GM21825 (cell line): ENCODE measurements around the gene UVRAG.
A peak's percentile ranks its signal among the peaks of the same experiment; 100 is the strongest.

Experiments
- ATAC-seq: cut with Tn5 transposase; IDR thresholded peaks from one replicate; pipeline ENCODE4 v1.9.1; 2021; ENCODE audit warnings: mild to moderate bottlenecking, moderate library complexity; ENCODE audit not compliant: unreplicated experiment

UVRAG gene

DNA sequence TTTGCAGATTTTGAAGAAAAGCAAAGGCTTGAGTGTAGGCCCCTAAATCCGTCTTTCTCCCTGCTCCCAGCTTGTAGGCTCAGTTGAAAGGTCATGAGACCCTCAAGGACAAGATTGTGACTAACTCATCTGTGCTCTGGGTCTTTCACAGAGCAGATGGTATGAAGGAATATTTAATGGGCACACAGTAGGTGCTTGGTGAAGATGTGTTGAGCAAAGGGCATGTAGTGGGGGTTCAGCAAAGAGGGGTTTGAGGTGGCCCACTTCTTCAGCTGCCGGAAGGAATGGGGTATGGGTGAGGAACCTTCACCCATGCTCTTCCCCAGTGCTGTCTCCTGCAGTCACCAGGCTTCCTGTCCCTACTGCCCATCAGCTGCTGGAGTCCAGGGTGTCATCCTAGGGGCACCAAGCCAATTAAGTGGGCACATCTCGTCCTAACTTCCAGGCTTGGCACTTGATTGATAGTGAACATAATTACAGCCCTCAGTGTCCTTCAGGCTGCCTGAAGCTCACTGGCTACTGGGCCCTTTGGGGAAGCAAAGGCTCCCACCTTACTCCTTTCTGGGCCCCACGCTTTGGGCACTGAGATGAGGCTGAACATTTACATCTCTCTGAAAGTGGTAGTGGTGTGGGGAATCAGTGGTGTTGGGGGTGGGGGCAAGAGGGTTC, 31.5 kb upstream of the UVRAG start:
- ATAC-seq: no peak

DNA sequence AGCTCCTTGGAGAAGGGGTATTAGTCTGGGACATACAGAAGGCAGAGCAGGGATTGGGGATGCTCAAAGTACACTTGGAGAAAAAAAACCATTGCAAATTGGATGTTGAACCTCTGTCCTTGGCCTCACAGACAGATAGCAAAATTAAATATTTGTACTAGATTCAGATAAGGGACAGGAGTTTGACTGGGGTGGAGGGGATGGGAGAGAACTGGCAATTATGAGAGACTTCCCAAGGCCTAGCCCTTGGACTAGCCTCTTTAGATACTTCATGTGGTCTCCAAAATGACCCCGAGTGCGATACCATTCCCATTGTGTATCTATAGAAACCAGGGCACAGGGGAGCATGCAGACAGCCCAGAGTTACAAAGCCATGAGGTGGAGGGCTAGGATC, 30.9 kb upstream of the UVRAG start:
- no peak for ATAC-seq

DNA sequence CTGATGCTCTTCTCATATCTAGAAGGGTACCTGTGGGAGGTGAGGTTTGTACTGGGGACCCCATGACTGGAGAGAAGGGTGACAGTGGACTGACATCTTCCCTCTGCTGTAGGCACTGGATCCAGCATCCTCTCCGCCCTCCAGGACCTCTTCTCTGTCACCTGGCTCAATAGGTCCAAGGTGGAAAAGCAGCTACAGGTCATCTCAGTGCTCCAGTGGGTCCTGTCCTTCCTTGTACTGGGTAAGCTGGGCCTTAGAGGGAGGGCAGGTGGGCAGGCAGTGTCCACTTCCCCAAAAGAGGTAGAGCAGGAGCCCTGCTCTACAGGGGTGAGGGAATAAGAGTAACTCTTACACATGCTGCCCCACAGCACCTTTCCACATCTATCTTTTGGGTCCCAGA, 30.5 kb upstream of the UVRAG start:
- ATAC-seq: no peak

DNA sequence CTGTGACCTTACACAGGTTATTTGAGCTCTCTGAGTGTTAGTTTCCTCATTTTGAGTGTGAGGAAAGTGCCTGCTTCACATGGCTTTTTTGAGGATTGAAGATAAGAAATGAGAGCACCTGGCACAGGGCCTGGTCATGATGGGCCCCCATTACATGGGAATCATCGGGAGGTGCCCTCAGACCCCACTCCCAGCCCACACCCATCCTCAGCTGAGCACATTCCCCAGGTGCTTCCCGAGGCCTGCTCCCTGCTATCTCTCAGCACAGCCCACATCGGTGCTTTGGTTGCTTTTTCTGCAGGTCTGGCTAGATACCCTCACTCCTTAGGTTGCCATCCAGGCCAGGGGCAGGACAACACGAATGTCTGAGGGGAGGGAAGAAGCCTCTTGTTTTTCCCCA, 29.8 kb upstream of the UVRAG start:
- no peak for ATAC-seq

DNA sequence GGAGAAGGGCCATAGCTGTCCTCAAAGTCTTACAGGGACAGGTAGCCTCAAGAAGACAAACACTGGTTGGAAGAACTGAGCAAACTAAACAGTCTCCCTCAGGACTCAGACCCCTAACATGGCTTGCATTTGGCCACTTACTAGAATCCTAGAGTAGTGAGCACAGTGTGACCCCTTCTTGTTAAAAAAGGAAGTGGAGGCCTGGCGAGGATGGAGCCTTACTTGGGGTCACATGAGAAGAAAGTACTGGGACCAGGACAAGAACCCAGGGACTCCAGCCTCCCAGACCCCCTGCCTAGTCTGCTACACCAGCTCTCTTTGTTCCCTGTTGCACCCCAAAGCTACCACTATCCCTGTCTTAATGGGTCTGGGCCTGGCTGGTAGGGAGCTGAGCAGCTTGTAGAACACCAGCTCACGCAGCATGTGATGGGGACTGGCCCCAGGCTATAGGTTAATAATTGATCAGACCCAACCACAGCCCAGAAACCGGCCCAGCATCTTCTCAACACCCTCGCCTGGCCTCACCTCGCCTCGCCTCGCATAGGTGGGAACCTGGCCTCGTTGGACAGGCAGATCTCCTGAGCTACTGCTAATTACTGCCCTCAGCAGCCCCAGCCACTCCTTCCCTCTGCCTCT, 28.8 kb upstream of the UVRAG start:
- peak; percentile 65 for ATAC-seq

DNA sequence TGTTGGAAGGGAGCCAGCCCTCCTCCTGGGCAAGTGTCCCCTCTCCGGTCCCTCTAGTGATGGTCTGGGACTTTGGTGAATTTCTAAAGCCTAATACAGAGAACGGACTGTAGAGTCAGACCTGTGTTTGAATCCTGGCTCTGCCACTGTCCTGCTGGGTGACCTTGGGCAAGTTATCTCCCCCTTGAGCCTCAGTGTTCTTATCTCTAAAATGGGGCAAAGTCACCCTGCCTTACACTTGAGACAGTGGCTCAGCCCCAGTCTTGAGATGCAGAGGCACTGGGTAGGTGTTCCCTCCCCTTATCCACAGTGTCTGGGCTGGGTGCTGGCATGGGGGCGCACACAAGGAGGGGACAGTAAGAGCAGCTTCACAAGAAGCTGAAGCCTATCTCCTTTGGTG, 25.5 kb upstream of the UVRAG start:
- ATAC-seq: no peak

DNA sequence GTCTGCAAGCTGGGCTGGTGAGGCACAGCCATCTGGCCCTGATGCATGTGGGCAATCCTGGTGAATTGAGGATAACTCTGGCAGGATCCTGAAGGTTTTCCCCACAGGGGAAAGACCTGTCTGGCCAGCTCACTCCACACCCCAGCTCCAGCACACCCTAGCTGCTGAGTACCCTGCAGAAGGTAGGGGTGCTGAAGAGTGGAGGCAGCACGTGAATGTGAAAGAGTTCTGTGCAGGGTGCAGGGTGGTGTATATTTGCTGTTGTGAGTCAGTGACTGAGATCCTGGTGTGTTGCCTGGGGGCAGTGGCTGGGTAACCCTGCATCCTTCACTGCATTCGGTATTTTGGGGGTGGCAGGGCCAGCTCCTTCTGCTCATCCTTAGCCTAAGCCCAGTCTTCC, 24.0 kb upstream of the UVRAG start:
- ATAC-seq: no peak

DNA sequence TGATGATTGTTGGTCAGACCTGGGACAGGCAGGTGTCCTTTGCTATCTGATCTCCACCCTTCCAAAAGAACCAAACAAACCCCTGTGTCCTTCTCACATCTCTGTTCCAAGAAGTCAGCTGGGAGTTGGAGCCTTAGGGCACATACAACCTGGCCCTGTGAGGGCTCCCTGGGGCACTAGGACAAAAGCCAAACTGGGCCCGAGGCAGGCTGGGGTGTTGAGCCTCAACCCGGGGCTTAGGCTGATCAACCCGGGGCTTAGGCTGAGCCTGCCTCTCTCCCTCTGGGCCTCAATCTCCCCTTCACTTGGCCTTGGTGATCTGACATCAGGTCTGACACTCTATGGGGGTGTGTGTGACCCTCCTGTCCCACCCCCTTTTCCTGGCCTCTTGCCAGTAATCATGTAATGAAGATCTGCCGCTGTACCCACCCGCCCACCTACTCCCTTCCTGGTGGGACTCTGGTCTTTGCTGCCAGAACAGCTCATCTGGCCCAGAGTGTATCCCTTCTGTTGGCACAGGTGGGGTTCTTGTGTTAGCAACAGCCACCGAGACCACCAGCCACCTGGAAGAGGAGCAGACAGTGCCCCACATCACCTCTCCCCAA, 22.8 kb upstream of the UVRAG start:
- no peak for ATAC-seq

DNA sequence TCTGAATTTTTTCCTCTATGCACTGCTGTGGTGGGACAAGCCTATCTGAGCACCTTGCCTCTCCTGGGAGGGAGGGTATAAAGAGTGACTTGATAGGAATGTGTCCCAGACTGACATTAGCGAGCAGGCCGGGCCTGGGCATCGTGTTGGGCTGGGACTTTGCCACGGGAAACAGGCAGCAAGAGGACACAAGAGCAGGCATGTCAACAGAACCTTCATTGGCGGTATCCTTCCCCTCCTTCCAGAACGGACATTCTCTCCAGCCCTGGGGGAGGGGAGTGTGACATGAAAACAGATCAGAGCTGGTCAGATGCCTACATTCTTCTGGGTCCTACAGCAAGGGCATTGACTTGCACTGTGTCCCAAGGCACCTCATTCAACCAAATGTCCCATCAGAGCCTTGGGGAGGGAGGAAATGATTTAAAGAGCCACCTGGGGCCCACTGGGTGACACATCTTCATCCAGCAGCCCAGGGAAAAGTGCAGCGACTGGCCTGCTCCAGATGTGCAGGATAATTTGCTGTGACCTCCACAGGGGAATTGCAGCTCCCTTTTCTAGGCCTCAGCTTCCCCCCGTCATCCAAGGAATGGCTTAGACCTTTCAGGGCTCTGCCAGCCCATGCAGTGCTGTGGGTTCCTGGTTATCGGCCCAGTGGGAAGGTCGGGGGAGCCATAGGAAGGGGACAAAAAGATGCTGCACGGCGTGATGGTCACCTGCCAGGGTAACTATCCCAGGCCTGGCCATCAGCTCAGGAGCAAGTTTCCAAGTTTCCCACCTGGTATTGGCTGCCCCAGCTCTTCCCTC, 21.8 kb upstream of the UVRAG start:
- no peak for ATAC-seq

DNA sequence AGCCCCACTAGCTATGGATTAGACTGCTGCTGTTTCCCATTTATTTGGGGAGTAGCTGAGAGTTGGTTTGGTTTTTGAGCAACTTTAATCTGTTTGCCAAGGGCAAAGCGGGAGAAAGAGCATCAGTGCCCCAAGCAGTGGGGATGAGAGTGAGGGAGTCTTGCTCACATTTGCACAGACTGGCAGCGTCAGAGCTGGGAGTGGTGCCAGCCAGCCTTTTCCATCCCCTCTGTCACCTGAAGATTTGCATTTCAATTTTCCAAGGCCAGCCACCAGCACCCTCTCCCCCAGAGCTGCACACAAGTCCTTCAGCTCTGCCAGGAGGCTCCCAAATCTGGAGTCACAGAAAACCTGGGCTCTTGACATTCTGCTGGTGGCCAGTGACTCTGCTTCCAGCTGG, 21.0 kb upstream of the UVRAG start:
- no peak for ATAC-seq

DNA sequence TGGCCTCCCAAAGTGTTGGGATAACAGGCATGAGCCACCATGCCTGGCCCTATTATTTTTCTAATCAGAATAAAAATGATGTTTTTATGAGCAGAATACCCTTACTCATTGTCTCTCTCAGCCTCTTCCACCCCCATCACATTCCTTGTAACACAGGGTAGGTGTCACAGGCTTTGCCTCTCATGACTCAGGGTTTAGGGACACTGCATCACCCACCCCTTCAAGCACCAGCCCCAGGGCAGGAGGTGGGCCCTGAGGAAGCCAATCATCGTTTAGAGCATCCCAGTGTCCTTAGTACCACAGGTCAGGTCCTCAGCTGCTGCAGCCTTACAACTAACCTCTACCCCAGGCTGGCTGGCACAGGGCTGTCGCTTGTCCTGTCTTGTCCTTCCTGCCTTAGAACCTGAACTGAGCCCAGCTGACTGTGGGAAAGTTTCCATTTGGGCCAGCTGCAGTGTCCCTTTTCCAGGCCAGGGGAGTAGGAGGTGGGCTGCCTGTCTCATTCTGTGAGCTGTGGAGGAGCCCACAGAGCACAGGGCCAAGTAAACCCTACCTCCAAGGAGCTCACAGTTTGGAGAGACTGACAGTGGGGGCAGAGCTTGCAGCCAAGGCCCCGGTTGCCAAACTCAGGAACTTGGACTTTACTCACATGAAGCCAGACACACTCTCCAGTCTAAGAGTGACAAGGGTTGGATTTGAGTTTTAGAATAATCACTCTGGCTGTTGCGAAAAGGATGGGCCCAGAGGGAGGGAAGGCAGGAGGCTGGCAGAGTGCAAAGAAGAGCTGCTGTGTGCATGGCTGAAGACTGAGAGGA, 19.5 kb upstream of the UVRAG start:
- ATAC-seq: no peak

DNA sequence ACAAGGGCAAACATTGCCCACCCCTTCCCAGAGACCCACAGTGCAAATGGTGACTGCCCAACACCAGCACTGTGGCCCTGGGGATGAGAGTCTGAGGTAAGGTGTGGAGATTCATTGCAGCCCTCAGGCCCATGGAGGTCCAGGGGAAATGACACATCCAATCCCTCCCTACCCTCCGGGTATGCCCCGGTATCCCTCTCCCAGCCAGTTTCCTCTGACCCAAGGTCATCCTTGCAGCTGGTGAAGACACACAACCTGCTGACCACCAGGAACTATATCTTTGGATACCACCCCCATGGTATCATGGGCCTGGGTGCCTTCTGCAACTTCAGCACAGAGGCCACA, 18.9 kb upstream of the UVRAG start:
- ATAC-seq: no peak

DNA sequence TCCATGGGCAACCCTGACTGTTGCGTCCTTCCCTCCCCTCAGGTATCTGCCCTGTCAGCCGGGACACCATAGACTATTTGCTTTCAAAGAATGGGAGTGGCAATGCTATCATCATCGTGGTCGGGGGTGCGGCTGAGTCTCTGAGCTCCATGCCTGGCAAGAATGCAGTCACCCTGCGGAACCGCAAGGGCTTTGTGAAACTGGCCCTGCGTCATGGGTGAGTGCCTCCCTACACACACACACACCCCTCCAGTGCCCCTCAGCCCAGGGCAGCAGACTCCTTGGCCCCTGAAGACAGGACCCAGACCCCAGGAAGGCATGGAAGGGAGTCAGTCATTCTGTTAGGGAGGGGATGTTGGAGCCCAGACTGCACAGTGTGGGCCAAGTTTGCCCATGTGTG, 17.9 kb upstream of the UVRAG start:
- no peak for ATAC-seq

DNA sequence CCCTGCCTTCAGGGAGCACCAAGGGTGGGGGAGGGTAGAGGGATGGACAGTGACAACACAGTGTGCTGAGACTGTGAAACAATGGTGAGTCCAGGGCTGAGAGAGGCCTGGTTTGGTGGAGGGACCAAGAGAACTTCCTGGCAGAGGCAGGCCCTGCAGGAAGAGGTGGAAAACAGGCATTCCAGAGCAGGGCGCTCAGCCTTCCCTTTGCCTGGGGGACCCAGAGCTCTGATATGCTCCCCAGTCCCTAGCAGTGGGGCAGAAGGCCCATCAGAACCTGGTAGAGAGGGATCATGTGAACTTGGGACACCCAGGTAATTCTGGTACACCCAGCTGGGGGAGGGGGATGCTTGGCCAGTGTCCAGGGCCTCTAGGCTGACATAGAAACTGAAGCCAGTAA, 17.2 kb upstream of the UVRAG start:
- no peak for ATAC-seq

DNA sequence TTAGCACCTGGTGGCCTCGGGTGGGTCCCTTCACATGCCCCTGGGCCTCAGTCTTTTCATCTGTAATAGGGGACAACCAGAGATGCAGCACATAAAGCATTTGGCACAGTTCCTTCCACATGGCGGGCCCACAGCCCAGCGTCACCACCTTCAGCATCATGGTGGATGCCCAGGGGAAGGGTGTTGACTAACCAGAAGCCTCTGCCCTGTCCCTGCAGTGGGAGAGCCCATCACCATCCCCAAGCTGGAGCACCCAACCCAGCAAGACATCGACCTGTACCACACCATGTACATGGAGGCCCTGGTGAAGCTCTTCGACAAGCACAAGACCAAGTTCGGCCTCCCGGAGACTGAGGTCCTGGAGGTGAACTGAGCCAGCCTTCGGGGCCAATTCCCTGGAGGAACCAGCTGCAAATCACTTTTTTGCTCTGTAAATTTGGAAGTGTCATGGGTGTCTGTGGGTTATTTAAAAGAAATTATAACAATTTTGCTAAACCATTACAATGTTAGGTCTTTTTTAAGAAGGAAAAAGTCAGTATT, 14.8 kb upstream of the UVRAG start:
- ATAC-seq: no peak

DNA sequence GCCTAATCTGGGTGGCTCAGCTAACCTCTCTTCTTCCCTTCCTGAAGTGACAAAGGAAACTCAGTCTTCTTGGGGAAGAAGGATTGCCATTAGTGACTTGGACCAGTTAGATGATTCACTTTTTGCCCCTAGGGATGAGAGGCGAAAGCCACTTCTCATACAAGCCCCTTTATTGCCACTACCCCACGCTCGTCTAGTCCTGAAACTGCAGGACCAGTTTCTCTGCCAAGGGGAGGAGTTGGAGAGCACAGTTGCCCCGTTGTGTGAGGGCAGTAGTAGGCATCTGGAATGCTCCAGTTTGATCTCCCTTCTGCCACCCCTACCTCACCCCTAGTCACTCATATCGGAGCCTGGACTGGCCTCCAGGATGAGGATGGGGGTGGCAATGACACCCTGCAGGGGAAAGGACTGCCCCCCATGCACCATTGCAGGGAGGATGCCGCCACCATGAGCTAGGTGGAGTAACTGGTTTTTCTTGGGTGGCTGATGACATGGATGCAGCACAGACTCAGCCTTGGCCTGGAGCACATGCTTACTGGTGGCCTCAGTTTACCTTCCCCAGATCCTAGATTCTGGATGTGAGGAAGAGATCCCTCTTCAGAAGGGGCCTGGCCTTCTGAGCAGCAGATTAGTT, 14.2 kb upstream of the UVRAG start:
- no peak for ATAC-seq

DNA sequence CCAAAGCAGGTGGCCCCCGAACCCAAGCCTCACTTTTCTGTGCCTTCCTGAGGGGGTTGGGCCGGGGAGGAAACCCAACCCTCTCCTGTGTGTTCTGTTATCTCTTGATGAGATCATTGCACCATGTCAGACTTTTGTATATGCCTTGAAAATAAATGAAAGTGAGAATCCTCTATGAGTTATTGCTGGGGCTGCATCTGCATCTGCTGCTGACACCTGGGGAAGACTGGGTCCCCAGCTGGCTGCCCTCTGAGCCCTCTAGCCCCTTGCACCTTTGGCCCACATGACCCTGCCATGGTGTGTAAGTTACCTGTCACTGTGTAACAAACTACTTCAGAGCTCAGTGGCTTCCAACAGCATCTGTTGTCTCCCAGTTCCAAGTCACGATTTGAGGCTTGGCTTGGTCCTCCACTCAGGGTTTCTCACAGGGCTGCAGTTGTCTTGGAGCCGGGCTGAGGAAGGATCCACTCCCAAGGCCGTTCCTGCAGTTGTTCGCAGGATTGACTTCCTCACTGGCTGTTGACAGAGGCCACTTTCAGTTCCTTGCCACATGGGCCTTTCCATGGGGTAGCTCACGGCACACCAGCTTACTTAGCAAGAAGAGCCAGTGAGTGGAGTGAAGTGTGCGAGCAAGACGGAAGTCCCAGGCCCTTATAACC, 13.5 kb upstream of the UVRAG start:
- no peak for ATAC-seq

DNA sequence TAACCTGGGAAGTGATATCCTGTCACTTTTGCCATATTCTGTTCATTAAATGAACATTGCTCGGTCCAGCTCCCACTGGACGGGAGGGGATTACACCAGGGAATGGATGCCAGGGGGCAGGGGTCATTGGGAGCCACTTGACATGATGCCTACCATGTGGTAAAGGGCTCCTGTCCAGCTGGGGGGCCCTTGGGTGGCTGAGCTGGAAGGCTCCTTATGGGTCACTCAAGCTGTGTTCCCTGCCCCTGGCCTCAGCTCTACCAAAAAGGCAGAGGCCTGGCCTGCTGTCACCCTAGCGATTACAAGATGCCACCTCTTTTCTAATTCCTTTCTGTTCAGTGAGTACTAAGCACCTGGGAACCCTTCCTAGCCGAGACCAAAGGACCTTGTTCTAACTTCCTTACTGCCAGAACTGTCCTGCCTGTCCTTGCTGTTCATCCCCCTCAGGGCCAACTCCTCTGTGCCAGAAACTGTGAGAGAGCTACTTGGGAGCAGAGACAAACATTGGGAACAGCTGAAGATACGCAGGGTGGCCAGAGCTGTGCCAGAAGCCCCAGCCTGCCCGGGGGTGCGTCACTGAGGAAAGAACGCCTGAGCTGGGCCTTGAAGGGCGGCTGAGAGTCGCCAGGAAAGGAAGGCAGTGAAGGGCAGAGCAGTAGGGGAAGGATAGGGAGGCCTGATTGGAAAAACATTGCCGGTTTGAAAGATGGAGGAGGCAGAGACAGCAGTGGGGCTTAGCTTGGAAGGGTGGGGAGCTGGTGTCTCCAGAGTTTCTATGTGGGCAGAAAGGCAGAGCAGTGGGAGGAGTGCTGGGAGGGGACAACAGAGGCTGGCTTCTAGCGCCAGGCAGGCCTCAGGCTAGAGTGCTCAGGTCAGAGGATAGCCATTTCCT, 12.7 kb upstream of the UVRAG start:
- ATAC-seq: no peak
